Brain microvascular endothelial cell (primary cell): ENCODE measurements around the gene HNRNPUL2.
"Not testable (repeated sequence)": the region's sequence is repeated elsewhere in the genome, so short reads cannot be mapped to it uniquely, and the experiment has no call there.

Experiments used
- DNase-seq: peaks from one replicate; pipeline ENCODE4 v3.0.0-alpha.2; 2020
- H3K27ac ChIP-seq: fragments of 250-450 bp; sonication (Bioruptor Pico); 2 replicates; pipeline ENCODE4 v1.5.1; 2020; ENCODE audit warnings: mild to moderate bottlenecking, moderate library complexity
- H3K27me3 ChIP-seq: fragments of 250-450 bp; sonication (Bioruptor Pico); replicated peaks from 2 replicates; pipeline ENCODE4 v1.5.1; 2020; ENCODE audit warnings: mild to moderate bottlenecking
- H3K36me3 ChIP-seq: fragments of 250-450 bp; sonication (Bioruptor Pico); replicated peaks from 2 replicates; pipeline ENCODE4 v1.5.1; 2020; ENCODE audit warnings: mild to moderate bottlenecking
- H3K4me3 ChIP-seq: 2 replicates; pipeline ENCODE4 v1.5.1; 2011; ENCODE audit warnings: low read depth, mild to moderate bottlenecking, control low read depth, low read length, moderate library complexity
- in situ Hi-C: cut with HindIII; loops from 2 replicates; pipeline ENCODE4 v1.10.0; 2017; ENCODE audit warnings: low sequenced_read_pairs, low pct_ligation_motif_present
- TF ChIP-seq, protein P1 (sequence below): IDR thresholded peaks from 2 replicates; pipeline ENCODE4 v1.5.1; 2011; ENCODE audit warnings: low read depth, mild to moderate bottlenecking, moderate library complexity, low read length, control low read depth, inconsistent platforms; ENCODE audit errors: missing control alignments

The HNRNPUL2 gene

DNA sequence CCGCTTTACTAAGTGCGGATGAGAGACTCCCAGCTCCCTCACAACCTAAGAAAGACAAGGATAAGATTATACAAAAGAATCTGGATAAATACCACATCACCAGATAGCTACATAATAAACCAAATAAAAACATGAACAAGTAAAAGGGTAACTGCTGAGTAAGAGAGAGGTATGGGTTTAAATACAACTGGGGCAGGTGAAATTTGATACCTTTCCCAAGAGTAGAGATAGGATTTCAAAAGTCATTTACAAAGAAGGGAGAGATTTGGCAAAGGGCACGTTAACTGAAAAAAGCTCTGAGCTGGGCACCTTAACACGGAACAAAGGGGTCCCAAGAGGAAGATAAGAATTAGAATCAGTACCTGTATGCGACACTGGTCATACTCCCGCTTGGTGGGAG, 50.1 kb downstream of the HNRNPUL2 start:
- TF ChIP-seq, protein P1, sequence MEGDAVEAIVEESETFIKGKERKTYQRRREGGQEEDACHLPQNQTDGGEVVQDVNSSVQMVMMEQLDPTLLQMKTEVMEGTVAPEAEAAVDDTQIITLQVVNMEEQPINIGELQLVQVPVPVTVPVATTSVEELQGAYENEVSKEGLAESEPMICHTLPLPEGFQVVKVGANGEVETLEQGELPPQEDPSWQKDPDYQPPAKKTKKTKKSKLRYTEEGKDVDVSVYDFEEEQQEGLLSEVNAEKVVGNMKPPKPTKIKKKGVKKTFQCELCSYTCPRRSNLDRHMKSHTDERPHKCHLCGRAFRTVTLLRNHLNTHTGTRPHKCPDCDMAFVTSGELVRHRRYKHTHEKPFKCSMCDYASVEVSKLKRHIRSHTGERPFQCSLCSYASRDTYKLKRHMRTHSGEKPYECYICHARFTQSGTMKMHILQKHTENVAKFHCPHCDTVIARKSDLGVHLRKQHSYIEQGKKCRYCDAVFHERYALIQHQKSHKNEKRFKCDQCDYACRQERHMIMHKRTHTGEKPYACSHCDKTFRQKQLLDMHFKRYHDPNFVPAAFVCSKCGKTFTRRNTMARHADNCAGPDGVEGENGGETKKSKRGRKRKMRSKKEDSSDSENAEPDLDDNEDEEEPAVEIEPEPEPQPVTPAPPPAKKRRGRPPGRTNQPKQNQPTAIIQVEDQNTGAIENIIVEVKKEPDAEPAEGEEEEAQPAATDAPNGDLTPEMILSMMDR = no peak
- Histone ChIP-seq H3K27me3 (no peaks in the 10 kb centered on the region), H3K27ac (no peak overlapping the region), H3K4me3 (no peak overlapping the region), H3K36me3 (peaks cover 12% of the 10 kb centered on the region)
- in situ Hi-C loops = no loop called here
- DNase-seq = no peak

DNA sequence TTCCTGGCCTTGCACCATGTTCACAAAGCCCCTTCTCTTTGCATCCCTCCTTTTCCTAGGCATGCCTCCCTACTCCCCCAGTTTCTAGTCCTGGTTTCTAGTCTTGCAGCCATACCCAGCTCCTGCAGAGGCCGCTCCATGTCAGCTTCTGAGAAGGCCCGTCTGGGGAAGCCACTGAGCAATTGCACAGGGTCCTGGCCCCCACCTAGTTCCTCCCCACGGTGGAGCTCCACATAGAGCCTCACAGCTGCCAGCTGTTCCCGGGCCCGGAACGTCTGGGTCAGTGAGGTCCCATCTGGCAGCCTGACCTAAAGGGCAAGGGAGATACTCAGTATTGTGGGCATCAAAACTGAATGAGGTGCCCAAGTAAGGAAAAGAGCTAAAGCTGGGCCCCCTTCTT, 50.6 kb downstream of the HNRNPUL2 start:
- Histone ChIP-seq H3K4me3 (no peak overlapping the region), H3K27me3 (no peaks in the 10 kb centered on the region), H3K27ac (no peak overlapping the region), H3K36me3 (peaks cover 12% of the 10 kb centered on the region)
- TF ChIP-seq, protein P1 = no peak
- in situ Hi-C loops = no loop called here
- no peak for DNase-seq

DNA sequence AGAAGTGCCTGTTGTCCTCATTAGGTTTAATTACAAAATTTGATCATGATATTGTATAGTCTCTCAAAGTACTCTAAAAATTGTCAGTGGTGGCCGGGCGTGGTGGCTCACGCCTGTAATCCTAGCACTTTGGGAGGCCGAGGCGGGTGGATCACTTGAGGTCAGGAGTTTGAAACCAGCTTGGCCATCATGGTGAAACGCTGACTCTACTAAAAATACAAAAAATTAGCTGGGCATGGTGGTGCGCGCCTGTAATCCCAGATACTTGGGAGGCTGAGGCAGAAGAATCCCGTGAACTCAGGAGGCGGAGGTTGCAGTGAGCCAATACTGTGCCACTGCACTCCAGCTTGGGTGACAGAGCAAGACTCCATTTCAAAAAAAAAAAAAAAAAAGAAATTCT, 51.8 kb downstream of the HNRNPUL2 start:
- DNase-seq, H3K4me3 ChIP-seq, H3K27me3 ChIP-seq, H3K27ac ChIP-seq, in situ Hi-C loops: not testable (repeated sequence)
- peaks cover 12% of the 10 kb centered on the region for H3K36me3 ChIP-seq

DNA sequence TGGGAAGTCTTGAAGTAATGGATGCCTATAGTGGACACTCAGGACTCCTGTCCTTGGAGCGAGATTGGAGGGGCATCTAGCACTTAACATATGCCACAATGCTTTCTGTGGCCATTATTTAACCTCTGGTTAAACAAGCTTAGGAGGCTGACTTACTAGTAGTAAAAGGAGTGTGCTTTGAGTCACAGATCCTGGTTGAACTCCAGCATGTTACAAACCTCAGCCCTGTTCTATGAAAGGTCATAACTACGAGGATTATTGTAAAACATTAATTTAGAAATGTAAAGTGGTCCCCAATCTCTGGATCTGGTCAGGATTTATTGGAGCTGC, 54.1 kb downstream of the HNRNPUL2 start:
- TF ChIP-seq, protein P1 = no peak
- H3K27me3 ChIP-seq = no peaks in the 10 kb centered on the region
- no peak overlapping the region for H3K27ac ChIP-seq
- no peak for DNase-seq
- peaks cover 12% of the 10 kb centered on the region for H3K36me3 ChIP-seq
- H3K4me3 ChIP-seq = no peak overlapping the region
- in situ Hi-C loops = no loop called here

DNA sequence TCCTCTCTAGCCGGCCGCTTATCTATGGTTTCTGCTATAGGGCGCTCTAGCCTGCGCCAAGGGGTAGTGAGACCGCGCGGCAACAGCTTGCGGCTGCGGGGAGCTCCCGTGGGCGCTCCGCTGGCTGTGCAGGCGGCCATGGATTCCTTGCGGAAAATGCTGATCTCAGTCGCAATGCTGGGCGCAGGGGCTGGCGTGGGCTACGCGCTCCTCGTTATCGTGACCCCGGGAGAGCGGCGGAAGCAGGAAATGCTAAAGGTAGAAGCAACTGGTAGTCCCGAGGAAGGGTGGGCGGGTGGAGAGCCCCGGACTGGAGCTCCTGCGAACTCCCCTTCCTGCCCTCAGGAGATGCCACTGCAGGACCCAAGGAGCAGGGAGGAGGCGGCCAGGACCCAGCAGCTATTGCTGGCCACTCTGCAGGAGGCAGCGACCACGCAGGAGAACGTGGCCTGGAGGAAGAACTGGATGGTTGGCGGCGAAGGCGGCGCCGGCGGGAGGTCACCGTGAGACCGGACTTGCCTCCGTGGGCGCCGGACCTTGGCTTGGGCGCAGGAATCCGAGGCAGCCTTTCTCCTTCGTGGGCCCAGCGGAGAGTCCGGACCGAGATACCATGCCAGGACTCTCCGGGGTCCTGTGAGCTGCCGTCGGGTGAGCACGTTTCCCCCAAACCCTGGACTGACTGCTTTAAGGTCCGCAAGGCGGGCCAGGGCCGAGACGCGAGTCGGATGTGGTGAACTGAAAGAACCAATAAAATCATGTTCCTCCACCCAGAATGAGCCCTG, 55.5 kb downstream of the HNRNPUL2 start, which contains the start of the genes LBHD1 and UQCC3:
TSS of gene LBHD1 (minus strand) at position 660 of the 782 bp plus-strand sequence. CDS start 2,236 bp downstream, outside the sequence.
TSS of gene UQCC3 (plus strand) at position 66 of the 782 bp plus-strand sequence. CDS start at position 139, 73 bp downstream.
- in situ Hi-C loops = no loop called here
- DNase-seq = peak; percentile 77
- Histone ChIP-seq H3K27ac (peak within 1 kb of the TSS; percentile 78), H3K4me3 (peak within 1 kb of the TSS; percentile 85), H3K27me3 (no peaks in the 10 kb centered on the region), H3K36me3 (peaks cover 13% of the 10 kb centered on the region)
- TF ChIP-seq, protein P1 = no peak

DNA sequence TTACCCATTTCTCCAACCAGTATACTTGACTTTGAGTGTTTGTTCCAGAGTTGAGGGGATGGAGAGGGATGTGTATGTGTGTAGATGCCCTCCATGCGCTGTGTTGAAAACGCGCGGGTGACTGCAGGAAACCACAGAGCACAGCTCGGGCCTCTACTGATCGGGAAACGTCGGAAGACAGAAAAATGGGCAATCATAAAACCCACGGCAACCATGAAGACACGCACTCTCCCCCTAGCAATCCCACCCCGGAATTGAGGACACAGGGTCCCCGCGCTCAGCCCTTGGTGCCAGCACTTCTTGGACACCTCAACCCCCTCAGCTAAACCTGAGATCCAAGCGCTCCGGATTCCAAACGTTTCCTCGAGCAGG, 56.0 kb downstream of the HNRNPUL2 start:
- Histone ChIP-seq H3K27ac (peak overlapping the region; percentile 78), H3K27me3 (no peaks in the 10 kb centered on the region), H3K4me3 (peak overlapping the region; percentile 85), H3K36me3 (peaks cover 13% of the 10 kb centered on the region)
- DNase-seq = peak; percentile 28
- in situ Hi-C loops = no loop called here
- TF ChIP-seq, protein P1 = no peak
